A549 treated with GW870086 at 1 μM for 4 hours (cell line): ENCODE data around the gene HEATR3. TPM values are rescaled to one million over a fixed set of nuclear protein-coding genes. Genes with fewer than 3 reads are reported as not detected.

Source experiments
- total RNA-seq: library from RNA; stranded (reverse); fragments of 200-300 nt; extraction: Qiagen RNA extraction; gene quantifications from 5 replicates; pipeline ENCODE4 v1.2.3, GENCODE V29; 2022; ENCODE audit warnings: low read depth

Gene HEATR3
- total RNA-seq, result 14.1 to 15.5 TPM (median 14.7 TPM) in 5 replicates

GRCh38 chr16:50065624-50066481, at the start of gene HEATR3:
Gene HEATR3 (plus strand): TSS chr16:50065970. CDS start chr16:50066132, 162 bp downstream.

DNA sequence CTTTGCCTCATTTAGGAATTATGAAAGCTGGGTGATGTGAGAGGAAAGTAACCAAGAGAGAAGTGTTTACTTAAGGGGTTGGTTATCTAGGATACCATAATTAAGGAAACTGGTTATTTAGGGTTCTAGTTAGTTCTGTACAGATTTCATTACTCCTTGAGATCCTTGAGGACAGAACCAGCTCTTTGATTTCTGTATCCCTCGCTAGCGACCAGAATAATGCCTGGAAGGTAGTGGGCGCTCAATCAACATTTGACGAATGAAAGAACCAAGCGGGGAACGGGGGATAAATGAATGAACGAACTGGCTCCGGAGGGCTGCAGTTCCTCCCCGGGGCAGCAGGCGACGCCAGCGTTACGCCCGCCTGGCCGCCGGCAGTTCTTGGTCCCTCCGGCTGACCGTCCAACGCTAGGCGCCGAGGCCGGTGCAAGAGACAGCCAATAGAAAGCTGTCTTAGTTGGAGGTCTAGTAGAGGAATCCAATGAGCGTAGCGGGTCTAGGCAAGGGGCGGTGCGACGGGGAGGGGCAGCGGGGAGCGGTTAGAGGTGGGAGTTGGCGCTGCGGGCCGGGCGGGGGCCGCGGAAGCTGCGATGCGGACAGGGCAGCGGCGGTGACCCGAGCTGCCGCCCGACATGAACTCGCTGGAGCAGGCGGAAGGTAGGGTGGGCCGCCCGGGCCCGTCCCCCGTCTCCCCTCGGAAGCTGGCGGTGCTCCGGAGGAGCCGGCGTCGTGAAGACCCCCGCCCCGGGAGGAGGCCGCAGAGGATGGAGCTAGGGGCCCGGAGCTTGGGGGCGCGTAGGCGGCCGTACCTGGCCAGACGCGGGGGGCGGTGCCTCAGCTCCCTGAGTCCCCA, 40.9 kb upstream of the HEATR3 start, which contains the start of gene CNEP1R1:
Gene CNEP1R1 (plus strand): TSS at position 542 of the 853 bp plus-strand sequence. CDS start 91 bp downstream, at position 633.

DNA sequence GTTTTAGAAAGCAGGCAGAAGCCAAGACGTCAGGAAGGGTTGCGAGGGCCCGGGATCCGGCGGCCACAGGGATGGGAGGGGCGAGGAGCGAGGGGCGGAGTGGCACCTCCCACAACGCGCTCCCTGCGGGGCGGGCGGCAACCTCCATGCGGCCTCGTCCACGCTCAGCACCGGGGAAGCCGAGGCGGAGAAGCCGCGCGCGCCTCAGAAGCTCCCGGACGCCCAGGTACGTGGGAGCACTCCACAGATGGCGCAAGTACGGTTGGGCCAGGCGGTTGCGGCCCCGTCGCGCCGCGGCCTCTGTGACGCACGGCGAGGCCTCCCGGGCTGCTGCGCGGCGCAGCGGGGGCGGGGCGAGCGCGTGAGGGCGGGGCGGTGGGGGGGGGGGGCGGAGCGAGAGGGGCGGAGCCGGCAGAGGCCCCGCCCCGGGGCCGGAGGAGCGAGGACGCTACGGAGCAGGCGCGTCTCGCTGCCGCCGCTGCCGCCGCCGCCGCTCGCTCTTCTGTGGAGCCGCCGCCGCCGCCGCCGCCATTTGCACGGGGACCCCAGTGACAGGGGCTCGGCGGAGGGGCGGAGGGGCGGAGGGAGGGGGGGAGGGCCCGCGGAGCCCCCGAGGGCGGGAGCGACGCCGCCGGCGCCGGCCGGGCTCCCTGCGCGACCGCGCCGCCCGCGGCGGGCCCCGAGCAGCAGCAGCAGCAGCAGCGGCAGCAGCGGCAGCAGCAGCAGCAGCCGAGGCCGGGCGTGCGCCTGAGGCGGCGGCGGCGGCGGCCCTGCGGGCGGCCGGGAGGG, 87.2 kb downstream of the HEATR3 start, which contains the start of gene TENT4B:
Gene TENT4B (plus strand): TSS at position 500 of the 789 bp plus-strand sequence. CDS start 316 bp downstream, outside the sequence.

Other genes with a start within 250 kb of the HEATR3 start
- 0.05 to 0.27 TPM (median 0.15 TPM) in 5 replicates for gene ZNF423, start 209.9 kb upstream of the HEATR3 start, total RNA-seq
- 16.7 to 20.4 TPM (median 19.9 TPM) in 5 replicates for gene CNEP1R1, start 40.7 kb upstream of the HEATR3 start, total RNA-seq
- gene TENT4B, start 87.3 kb downstream of the HEATR3 start, total RNA-seq, result 8.8 to 12.3 TPM (median 11.0 TPM) in 5 replicates
- 9.5 to 16.5 TPM (median 14.8 TPM) in 5 replicates for gene ADCY7, start 200.6 kb downstream of the HEATR3 start, total RNA-seq